Activated naive CD4-positive, alpha-beta T cell treated with Interleukin-2 at 50 U/mL for 16 hours (primary cell): Measurements from ENCODE around the gene FPR1.

ENCODE experiments used
- DNase-seq: peaks from one replicate; pipeline ENCODE4 v3.0.0-alpha.2; 2020

Gene FPR1

GRCh38 chr19:51703575-51704515 lies 47.8 kb downstream of the FPR1 start:
- peak; percentile 97 for DNase-seq

GRCh38 chr19:51702825-51703574 lies 48.7 kb downstream of the FPR1 start:
- DNase-seq = peak; percentile 5

DNA sequence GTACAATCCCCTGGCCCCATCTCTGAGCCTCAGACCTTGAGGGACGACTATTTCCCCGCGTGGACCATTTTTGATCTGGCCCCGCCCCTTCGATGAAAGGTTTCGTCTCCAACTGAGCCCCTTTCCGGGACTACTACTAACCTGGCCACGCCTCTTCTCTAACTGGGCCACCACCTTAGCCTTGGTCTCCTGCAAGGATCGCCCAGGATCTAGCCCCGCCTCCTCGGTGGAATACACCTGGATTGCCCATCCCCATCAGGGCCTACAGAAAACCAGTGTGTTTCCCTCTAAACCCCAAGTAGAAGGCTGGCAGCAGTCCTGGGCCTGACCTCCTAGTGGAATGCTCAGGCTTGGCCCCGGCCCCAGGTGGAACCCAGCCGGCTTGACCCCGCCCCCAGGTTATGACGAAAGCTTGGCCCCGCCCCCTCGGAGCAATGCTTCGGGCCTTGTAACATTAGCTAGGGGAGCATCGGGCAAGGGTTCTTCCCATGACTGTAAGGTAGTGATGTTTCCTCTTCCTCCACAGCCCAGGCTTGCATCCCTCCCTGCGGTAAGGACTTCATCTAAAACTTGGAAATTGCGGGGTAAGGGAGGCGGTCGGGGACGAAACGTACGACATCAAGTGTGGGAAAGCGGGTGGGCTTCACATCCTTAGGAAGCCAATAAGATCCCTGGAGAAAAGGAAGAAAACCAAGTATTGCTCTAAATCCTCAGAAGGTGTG lies 49.4 kb downstream of the FPR1 start:
- peak; percentile 46 for DNase-seq

DNA sequence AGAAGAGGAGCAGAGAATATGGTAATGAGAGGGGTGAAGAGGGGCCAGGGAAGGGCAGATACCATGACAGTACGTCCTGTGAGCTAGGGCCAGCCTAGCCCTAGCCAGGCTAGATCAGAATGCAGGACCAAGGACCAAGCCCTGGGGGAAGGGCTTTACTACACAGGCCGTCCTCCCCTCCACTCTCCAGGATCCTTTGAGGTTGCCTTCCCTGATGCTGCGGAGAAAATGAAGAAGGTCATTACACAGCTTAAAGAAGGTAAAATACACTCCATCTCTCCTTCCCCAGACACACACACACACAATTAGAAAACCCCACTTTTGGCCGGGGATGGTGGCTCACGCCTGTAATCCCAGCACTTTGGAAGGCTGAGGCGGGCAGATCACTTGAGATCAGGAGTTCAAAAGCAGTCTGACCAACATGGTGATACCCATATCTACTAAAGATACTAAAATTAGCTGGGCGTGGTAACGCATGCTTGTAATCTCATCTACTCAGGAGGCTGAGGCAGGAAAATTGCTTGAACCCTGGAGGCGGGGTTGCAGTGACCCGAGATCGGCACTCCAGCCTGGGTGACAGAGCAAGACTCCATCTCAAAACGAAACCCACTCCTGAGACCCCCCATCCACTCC lies 50.1 kb downstream of the FPR1 start:
- no peak for DNase-seq

GRCh38 chr19:51699170-51699569 lies 52.5 kb downstream of the FPR1 start:
- no peak for DNase-seq

DNA sequence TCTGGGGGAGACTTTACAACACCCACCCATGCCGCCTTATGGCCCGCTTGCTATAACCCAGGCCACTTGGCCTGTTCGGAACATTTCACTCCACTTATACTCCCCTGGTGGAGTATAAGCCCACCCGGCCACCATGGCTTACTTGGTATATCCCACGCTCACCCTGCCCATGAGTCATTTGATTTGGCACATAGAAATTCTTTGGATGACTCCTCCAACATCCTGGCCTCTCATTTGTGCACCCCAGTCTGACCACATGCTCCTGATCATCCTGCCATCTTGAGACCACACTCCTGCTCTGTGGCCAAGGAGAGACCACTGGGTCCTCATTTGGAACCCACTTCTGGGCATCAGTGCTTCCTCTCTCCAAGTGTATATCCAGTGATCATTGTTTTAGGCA lies 53.4 kb downstream of the FPR1 start:
- no peak for DNase-seq

GRCh38 chr19:51697169-51697776 lies 54.4 kb downstream of the FPR1 start:
- no peak for DNase-seq

DNA sequence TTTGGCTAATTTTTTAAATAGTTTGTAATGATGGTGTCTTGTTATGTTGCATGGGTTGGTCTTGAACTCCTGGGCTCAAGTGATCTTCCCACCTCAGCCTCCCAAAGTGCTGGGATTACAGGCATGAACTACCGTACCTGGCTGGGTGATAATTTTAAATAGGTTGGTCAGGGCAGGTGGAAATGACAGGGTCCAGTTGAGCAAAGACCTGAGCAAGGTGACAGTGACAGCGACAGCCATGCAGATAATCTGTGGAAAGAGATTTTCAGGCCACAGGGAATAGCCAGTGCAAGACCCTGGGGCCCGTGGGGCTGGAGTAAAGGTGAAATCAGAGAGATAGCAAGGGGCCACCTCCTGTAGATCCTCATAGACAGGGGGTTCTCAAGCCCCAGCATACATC lies 55.1 kb downstream of the FPR1 start:
- DNase-seq = no peak
